Measurements from ENCODE around the gene USH1C. TPM values are rescaled to one million over a fixed set of nuclear protein-coding genes. Genes with fewer than 3 reads are reported as not detected.
A peak's percentile ranks its signal among the peaks of the same experiment; 100 is the strongest.

USH1C gene
- polyA plus RNA-seq, 1 donor: 269 TPM

- no peak for DNase-seq
- H3K27me3 ChIP-seq (ENCODE audit: control insufficient read depth, insufficient read depth, low read length): peaks cover 63% of the 10 kb centered on the region
Observed at GRCh38 chr11:17477361-17477760, 66.9 kb downstream of the USH1C start.

GRCh38 chr11:17477084-17477333 is 67.2 kb downstream of the USH1C start:
- no CpG with 5 or more reads among the region's 9 CpGs for WGBS (ENCODE audit: insufficient coverage, low lambda C conversion rate)
- no peak overlapping the region for H3K4me3 ChIP-seq (ENCODE audit: low read length)
- DNase-seq: no peak

More at GRCh38 chr11:17477361-17477760, 66.9 kb downstream of the USH1C start:
- Histone ChIP-seq H3K4me3 (ENCODE audit: low read length) (no peak overlapping the region), H3K9me3 (ENCODE audit: control insufficient read depth, low read depth, low read length) (no peaks in the 10 kb centered on the region), H3K36me3 (ENCODE audit: control insufficient read depth, insufficient read depth, low read length) (no peaks in the 10 kb centered on the region), H3K4me1 (ENCODE audit: control insufficient read depth, insufficient read depth, low read length) (peaks cover 11% of the 10 kb centered on the region), H3K27ac (ENCODE audit: low read length) (no peak overlapping the region)
- WGBS (ENCODE audit: insufficient coverage, low lambda C conversion rate): no CpG with 5 or more reads among the region's 6 CpGs

GRCh38 chr11:17476317-17477083 is 67.7 kb downstream of the USH1C start, which contains the start of gene ABCC8:
Gene ABCC8, minus strand, starts transcription at chr11:17476845. Its CDS starts 69 bp downstream, at chr11:17476776.
- H3K4me1 ChIP-seq (ENCODE audit: control insufficient read depth, insufficient read depth, low read length): peaks cover 11% of the 10 kb centered on the region
- WGBS (ENCODE audit: insufficient coverage, low lambda C conversion rate): no CpG with 5 or more reads among the region's 80 CpGs
- no peak within 1 kb of the TSS for H3K4me3 ChIP-seq (ENCODE audit: low read length)
- no peak within 1 kb of the TSS for H3K27ac ChIP-seq (ENCODE audit: low read length)
- peaks cover 64% of the 10 kb centered on the region for H3K27me3 ChIP-seq (ENCODE audit: control insufficient read depth, insufficient read depth, low read length)
- H3K36me3 ChIP-seq (ENCODE audit: control insufficient read depth, insufficient read depth, low read length): no peaks in the 10 kb centered on the region
- H3K9me3 ChIP-seq (ENCODE audit: control insufficient read depth, low read depth, low read length): no peaks in the 10 kb centered on the region
- peak in 1 of 2 donors; percentile 33 for DNase-seq

More at GRCh38 chr11:17477084-17477333, 67.2 kb downstream of the USH1C start:
- Histone ChIP-seq H3K27me3 (ENCODE audit: control insufficient read depth, insufficient read depth, low read length) (peaks cover 64% of the 10 kb centered on the region), H3K4me1 (ENCODE audit: control insufficient read depth, insufficient read depth, low read length) (peaks cover 11% of the 10 kb centered on the region), H3K27ac (ENCODE audit: low read length) (no peak overlapping the region), H3K36me3 (ENCODE audit: control insufficient read depth, insufficient read depth, low read length) (no peaks in the 10 kb centered on the region), H3K9me3 (ENCODE audit: control insufficient read depth, low read depth, low read length) (no peaks in the 10 kb centered on the region)

GRCh38 chr11:17475666-17476316 is 68.4 kb downstream of the USH1C start:
- peak in 1 of 2 donors; percentile 22 for DNase-seq
- H3K27ac ChIP-seq (ENCODE audit: low read length): no peak overlapping the region
- no peak overlapping the region for H3K4me3 ChIP-seq (ENCODE audit: low read length)
- H3K4me1 ChIP-seq (ENCODE audit: control insufficient read depth, insufficient read depth, low read length): peaks cover 11% of the 10 kb centered on the region
- peaks cover 64% of the 10 kb centered on the region for H3K27me3 ChIP-seq (ENCODE audit: control insufficient read depth, insufficient read depth, low read length)
- no peaks in the 10 kb centered on the region for H3K9me3 ChIP-seq (ENCODE audit: control insufficient read depth, low read depth, low read length)
- H3K36me3 ChIP-seq (ENCODE audit: control insufficient read depth, insufficient read depth, low read length): no peaks in the 10 kb centered on the region
- WGBS (ENCODE audit: insufficient coverage, low lambda C conversion rate): no CpG with 5 or more reads among the region's 31 CpGs

- WGBS (ENCODE audit: insufficient coverage, low lambda C conversion rate): no CpG with 5 or more reads among the region's 6 CpGs
- Histone ChIP-seq H3K27me3 (ENCODE audit: control insufficient read depth, insufficient read depth, low read length) (peaks cover 51% of the 10 kb centered on the region), H3K9me3 (ENCODE audit: control insufficient read depth, low read depth, low read length) (no peaks in the 10 kb centered on the region), H3K36me3 (ENCODE audit: control insufficient read depth, insufficient read depth, low read length) (no peaks in the 10 kb centered on the region), H3K27ac (ENCODE audit: low read length) (no peak overlapping the region), H3K4me3 (ENCODE audit: low read length) (no peak overlapping the region), H3K4me1 (ENCODE audit: control insufficient read depth, insufficient read depth, low read length) (peaks cover 4% of the 10 kb centered on the region)
- peak in 1 of 2 donors; percentile 26 for DNase-seq
Observed at GRCh38 chr11:17473071-17473744, 71.0 kb downstream of the USH1C start.

GRCh38 chr11:17472467-17472866 is 71.7 kb downstream of the USH1C start:
- Histone ChIP-seq H3K36me3 (ENCODE audit: control insufficient read depth, insufficient read depth, low read length) (no peaks in the 10 kb centered on the region), H3K4me1 (ENCODE audit: control insufficient read depth, insufficient read depth, low read length) (peaks cover 4% of the 10 kb centered on the region), H3K27me3 (ENCODE audit: control insufficient read depth, insufficient read depth, low read length) (peaks cover 44% of the 10 kb centered on the region), H3K9me3 (ENCODE audit: control insufficient read depth, low read depth, low read length) (no peaks in the 10 kb centered on the region), H3K27ac (ENCODE audit: low read length) (no peak overlapping the region), H3K4me3 (ENCODE audit: low read length) (no peak overlapping the region)
- no CpG with 5 or more reads among the region's 3 CpGs for WGBS (ENCODE audit: insufficient coverage, low lambda C conversion rate)
- DNase-seq: no peak

- no CpG with 5 or more reads among the region's 3 CpGs for WGBS (ENCODE audit: insufficient coverage, low lambda C conversion rate)
- DNase-seq: no peak
- H3K4me1 ChIP-seq (ENCODE audit: control insufficient read depth, insufficient read depth, low read length): peaks cover 4% of the 10 kb centered on the region
- no peaks in the 10 kb centered on the region for H3K36me3 ChIP-seq (ENCODE audit: control insufficient read depth, insufficient read depth, low read length)
- no peak overlapping the region for H3K4me3 ChIP-seq (ENCODE audit: low read length)
- no peak overlapping the region for H3K27ac ChIP-seq (ENCODE audit: low read length)
- H3K27me3 ChIP-seq (ENCODE audit: control insufficient read depth, insufficient read depth, low read length): peaks cover 36% of the 10 kb centered on the region
- H3K9me3 ChIP-seq (ENCODE audit: control insufficient read depth, low read depth, low read length): no peaks in the 10 kb centered on the region
Observed at GRCh38 chr11:17471501-17471900, 72.7 kb downstream of the USH1C start.

- no peaks in the 10 kb centered on the region for H3K9me3 ChIP-seq (ENCODE audit: control insufficient read depth, low read depth, low read length)
- no peaks in the 10 kb centered on the region for H3K36me3 ChIP-seq (ENCODE audit: control insufficient read depth, insufficient read depth, low read length)
- no peaks in the 10 kb centered on the region for H3K4me1 ChIP-seq (ENCODE audit: control insufficient read depth, insufficient read depth, low read length)
- H3K4me3 ChIP-seq (ENCODE audit: low read length): no peak overlapping the region
- WGBS (ENCODE audit: insufficient coverage, low lambda C conversion rate): no CpG with 5 or more reads among the region's 6 CpGs
- H3K27me3 ChIP-seq (ENCODE audit: control insufficient read depth, insufficient read depth, low read length): peaks cover 21% of the 10 kb centered on the region
- no peak for DNase-seq
- H3K27ac ChIP-seq (ENCODE audit: low read length): no peak overlapping the region
Observed at GRCh38 chr11:17469998-17470397, 74.2 kb downstream of the USH1C start.

GRCh38 chr11:17468122-17468521 is 76.1 kb downstream of the USH1C start:
- WGBS (ENCODE audit: insufficient coverage, low lambda C conversion rate): no CpG with 5 or more reads among the region's 4 CpGs
- peaks cover 5% of the 10 kb centered on the region for H3K27me3 ChIP-seq (ENCODE audit: control insufficient read depth, insufficient read depth, low read length)
- no peaks in the 10 kb centered on the region for H3K36me3 ChIP-seq (ENCODE audit: control insufficient read depth, insufficient read depth, low read length)
- no peaks in the 10 kb centered on the region for H3K4me1 ChIP-seq (ENCODE audit: control insufficient read depth, insufficient read depth, low read length)
- H3K9me3 ChIP-seq (ENCODE audit: control insufficient read depth, low read depth, low read length): no peaks in the 10 kb centered on the region
- no peak overlapping the region for H3K4me3 ChIP-seq (ENCODE audit: low read length)
- no peak overlapping the region for H3K27ac ChIP-seq (ENCODE audit: low read length)
- DNase-seq: peak in 1 of 2 donors; percentile 56

GRCh38 chr11:17463546-17464174 is 80.6 kb downstream of the USH1C start:
- WGBS (ENCODE audit: insufficient coverage, low lambda C conversion rate): 80% methylated on average over 1 of the region's 11 CpGs
- no peak for DNase-seq

More at GRCh38 chr11:17463546-17464174, 80.6 kb downstream of the USH1C start:
- no peaks in the 10 kb centered on the region for H3K9me3 ChIP-seq (ENCODE audit: control insufficient read depth, low read depth, low read length)
- no peaks in the 10 kb centered on the region for H3K4me1 ChIP-seq (ENCODE audit: control insufficient read depth, insufficient read depth, low read length)
- H3K27ac ChIP-seq (ENCODE audit: low read length): no peak overlapping the region
- H3K27me3 ChIP-seq (ENCODE audit: control insufficient read depth, insufficient read depth, low read length): no peaks in the 10 kb centered on the region
- no peaks in the 10 kb centered on the region for H3K36me3 ChIP-seq (ENCODE audit: control insufficient read depth, insufficient read depth, low read length)
- H3K4me3 ChIP-seq (ENCODE audit: low read length): no peak overlapping the region

All from large intestine (tissue), 3 donors.